Uterus (tissue), 2 donors: ENCODE results near the gene ITPA.

Experiments used
- POLR2A ChIP-seq, 2 donors: fragments of 450-650 bp; IDR thresholded peaks; one replicate each; pipeline ENCODE4 v1.6.1; 2016; ENCODE audit warnings: antibody characterized with exemption in 2 of 2, mild to moderate bottlenecking in 1 of 2, moderate library complexity in 1 of 2
- TF ChIP-seq, protein P1 (sequence below), 4 experiments: fragments of 200-600 bp in 2 of 4; fragments of 450-650 bp in 2 of 4; sonication (generic) in 2 of 4; IDR thresholded peaks; one replicate each; pipeline ENCODE4 v1.5.1; 2016 to 2019; ENCODE audit warnings: antibody characterized with exemption in 4 of 4, mild to moderate bottlenecking in 2 of 4, moderate library complexity in 1 of 4

DNA sequence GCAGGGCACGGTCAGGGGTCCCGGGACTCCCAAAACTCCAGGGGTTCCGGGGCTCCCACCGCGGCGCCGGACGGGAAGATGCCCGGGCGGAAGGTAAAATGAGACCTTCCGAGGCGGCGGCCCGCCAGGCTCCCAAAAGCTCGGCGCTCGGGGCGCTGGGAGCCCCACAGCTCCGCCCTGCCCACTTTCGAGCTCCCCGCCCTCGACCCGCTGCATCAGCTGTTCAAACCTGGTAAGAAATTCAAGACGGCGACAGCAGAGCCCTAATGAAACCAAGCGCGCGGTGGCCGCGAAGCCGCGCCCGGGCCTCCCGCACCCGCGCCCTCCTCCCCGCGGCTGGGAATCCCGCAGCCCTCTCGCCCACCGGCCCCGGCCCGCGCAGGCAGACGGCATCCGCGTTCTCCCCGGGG is 29.3 kb downstream of the ITPA start:
- TF ChIP-seq, protein P1, sequence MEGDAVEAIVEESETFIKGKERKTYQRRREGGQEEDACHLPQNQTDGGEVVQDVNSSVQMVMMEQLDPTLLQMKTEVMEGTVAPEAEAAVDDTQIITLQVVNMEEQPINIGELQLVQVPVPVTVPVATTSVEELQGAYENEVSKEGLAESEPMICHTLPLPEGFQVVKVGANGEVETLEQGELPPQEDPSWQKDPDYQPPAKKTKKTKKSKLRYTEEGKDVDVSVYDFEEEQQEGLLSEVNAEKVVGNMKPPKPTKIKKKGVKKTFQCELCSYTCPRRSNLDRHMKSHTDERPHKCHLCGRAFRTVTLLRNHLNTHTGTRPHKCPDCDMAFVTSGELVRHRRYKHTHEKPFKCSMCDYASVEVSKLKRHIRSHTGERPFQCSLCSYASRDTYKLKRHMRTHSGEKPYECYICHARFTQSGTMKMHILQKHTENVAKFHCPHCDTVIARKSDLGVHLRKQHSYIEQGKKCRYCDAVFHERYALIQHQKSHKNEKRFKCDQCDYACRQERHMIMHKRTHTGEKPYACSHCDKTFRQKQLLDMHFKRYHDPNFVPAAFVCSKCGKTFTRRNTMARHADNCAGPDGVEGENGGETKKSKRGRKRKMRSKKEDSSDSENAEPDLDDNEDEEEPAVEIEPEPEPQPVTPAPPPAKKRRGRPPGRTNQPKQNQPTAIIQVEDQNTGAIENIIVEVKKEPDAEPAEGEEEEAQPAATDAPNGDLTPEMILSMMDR (IDR thresholded peaks at IDR 0.05), result no peak
- TF ChIP-seq POLR2A (IDR thresholded peaks at IDR 0.05), result no peak
